A549 (cell line): ENCODE data around the gene GALNT7.

ENCODE experiments used
- BCL3 ChIP-seq: fragments of >200 bp; sonication (Bioruptor Twin); formaldehyde crosslinking; IDR thresholded peaks from 3 replicates; pipeline ENCODE4 v1.6.1; 2016
- CTCF ChIP-seq: fragments of >200 bp; sonication (Bioruptor Twin); formaldehyde crosslinking; IDR thresholded peaks from 3 replicates; pipeline ENCODE4 v1.5.1; 2016
- ELK1 ChIP-seq: fragments of 150-350 bp; IDR thresholded peaks from 2 replicates; pipeline ENCODE4 v1.6.1; 2014; ENCODE audit warnings: low read depth, mild to moderate bottlenecking, low read length
- MAZ ChIP-seq: fragments of 150-350 bp; IDR thresholded peaks from 2 replicates; pipeline ENCODE4 v1.6.1; 2014; ENCODE audit warnings: antibody characterized with exemption, low read depth, low read length, borderline replicate concordance
- POLR2A ChIP-seq: IDR thresholded peaks from 2 replicates; pipeline ENCODE4 v1.6.1; 2012; ENCODE audit warnings: mild to moderate bottlenecking, low read length
- REST ChIP-seq: fragments of 200-600 bp; sonication (generic); IDR thresholded peaks from 2 replicates; pipeline ENCODE4 v1.6.1; 2016; ENCODE audit warnings: antibody characterized with exemption, mild to moderate bottlenecking, moderate library complexity
- RFX5 ChIP-seq: fragments of 450-650 bp; IDR thresholded peaks from 2 replicates; pipeline ENCODE4 v1.7.1; 2014; ENCODE audit warnings: antibody characterized with exemption, mild to moderate bottlenecking, moderate library complexity
- ZNF302 ChIP-seq: fragments of 250-450 bp; sonication (Bioruptor Pico); IDR thresholded peaks from 2 replicates; pipeline ENCODE4 v1.9.0; 2021; ENCODE audit warnings: inconsistent platforms, mild to moderate bottlenecking, moderate library complexity

GRCh38 chr4:173240696-173241095 is 72.1 kb downstream of the GALNT7 start:
- no peak for TF ChIP-seq REST
- TF ChIP-seq CTCF = no peak
- TF ChIP-seq POLR2A = no peak
- TF ChIP-seq BCL3 = no peak
- no peak for TF ChIP-seq ZNF302 (CRISPR knock-in tag)
- TF ChIP-seq MAZ = no peak
- TF ChIP-seq ELK1 = no peak
- no peak for TF ChIP-seq RFX5
